Progenitor cell of endocrine pancreas (in vitro differentiated cells): ENCODE results near the gene ARHGAP8. TPM values are rescaled to one million over a fixed set of nuclear protein-coding genes. Genes with fewer than 3 reads are reported as not detected.

Source experiments
- DNase-seq: peaks from one replicate; pipeline ENCODE4 v3.0.0; 2021; ENCODE audit warnings: low spot score; ENCODE audit not compliant: unreplicated experiment
- H3K27ac Mint-ChIP-seq: 2 replicates; pipeline ENCODE4 v1.8.0; 2021; ENCODE audit warnings: mild to moderate bottlenecking, moderate library complexity, mixed read lengths
- H3K27me3 Mint-ChIP-seq: 2 replicates; pipeline ENCODE4 v1.8.0; 2021; ENCODE audit warnings: mixed read lengths
- H3K36me3 Mint-ChIP-seq: 2 replicates; pipeline ENCODE4 v1.8.0; 2022; ENCODE audit warnings: mixed read lengths; ENCODE audit not compliant: insufficient read depth
- H3K4me1 Mint-ChIP-seq: 2 replicates; pipeline ENCODE4 v1.8.0; 2021; ENCODE audit warnings: low read depth, mixed read lengths
- H3K4me3 Mint-ChIP-seq: 2 replicates; pipeline ENCODE4 v1.8.0; 2021; ENCODE audit warnings: low read depth, mild to moderate bottlenecking, moderate library complexity, mixed read lengths
- H3K9me3 Mint-ChIP-seq: 2 replicates; pipeline ENCODE4 v1.8.0; 2021; ENCODE audit warnings: low read depth, mixed read lengths
- total RNA-seq: library from RNA; stranded (reverse); gene quantifications from 2 replicates; pipeline ENCODE4 v1.2.1, GENCODE V29; 2021
- TF ChIP-seq, protein P1 (sequence below): fragments of 200-600 bp; sonication (generic); IDR thresholded peaks from one replicate; pipeline ENCODE4 v1.5.0; 2021; ENCODE audit warnings: antibody characterized with exemption, mild to moderate bottlenecking; ENCODE audit not compliant: unreplicated experiment

ARHGAP8 gene
- total RNA-seq, 1 donor from 2014 or later, result 100 TPM

DNA sequence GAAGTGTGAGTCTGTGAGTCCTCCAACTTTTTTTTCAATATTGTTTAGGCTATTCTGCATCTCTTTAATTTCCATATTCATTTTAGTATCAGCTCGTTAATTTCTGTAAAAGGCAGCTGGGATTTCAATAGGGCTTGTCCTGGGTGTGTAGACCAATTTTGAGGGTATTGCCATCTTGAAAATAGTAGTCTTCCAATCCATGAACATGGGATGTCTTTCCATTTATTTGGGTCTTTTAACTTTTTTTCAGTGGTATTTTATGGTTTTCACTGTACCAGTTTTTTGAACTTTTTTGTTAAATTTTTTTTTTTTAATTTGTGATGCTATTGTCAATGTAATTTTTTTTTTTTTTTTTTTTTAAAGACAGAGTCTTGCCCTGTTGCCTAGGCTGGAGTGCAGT is 79.5 kb downstream of the ARHGAP8 start:
- Mint-ChIP-seq H3K36me3 (peaks cover 50% of the 10 kb centered on the region), H3K27ac (no peak overlapping the region), H3K27me3 (no peaks in the 10 kb centered on the region), H3K4me3 (no peak overlapping the region), H3K4me1 (no peaks in the 10 kb centered on the region), H3K9me3 (peaks cover 22% of the 10 kb centered on the region)
- no peak for DNase-seq
- TF ChIP-seq, protein P1, sequence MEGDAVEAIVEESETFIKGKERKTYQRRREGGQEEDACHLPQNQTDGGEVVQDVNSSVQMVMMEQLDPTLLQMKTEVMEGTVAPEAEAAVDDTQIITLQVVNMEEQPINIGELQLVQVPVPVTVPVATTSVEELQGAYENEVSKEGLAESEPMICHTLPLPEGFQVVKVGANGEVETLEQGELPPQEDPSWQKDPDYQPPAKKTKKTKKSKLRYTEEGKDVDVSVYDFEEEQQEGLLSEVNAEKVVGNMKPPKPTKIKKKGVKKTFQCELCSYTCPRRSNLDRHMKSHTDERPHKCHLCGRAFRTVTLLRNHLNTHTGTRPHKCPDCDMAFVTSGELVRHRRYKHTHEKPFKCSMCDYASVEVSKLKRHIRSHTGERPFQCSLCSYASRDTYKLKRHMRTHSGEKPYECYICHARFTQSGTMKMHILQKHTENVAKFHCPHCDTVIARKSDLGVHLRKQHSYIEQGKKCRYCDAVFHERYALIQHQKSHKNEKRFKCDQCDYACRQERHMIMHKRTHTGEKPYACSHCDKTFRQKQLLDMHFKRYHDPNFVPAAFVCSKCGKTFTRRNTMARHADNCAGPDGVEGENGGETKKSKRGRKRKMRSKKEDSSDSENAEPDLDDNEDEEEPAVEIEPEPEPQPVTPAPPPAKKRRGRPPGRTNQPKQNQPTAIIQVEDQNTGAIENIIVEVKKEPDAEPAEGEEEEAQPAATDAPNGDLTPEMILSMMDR, result no peak

DNA sequence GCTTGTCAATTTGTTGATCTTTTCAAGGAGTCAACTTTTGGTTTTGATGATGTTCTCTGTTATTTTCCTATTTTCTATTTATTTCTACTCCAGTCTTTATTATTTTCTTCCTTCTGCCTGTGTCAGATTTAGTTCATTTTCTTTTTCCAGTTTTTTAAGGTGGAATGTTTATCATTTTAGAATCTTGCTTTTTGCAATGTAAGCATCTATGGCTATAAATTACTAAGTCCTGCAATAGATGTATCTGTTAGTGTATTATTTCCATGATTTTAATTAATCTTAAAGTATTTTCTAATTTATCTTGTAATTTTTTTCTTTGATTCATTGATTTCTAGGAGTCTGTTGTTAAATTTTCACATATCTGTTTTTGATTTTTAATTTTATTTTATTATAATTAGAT is 81.7 kb downstream of the ARHGAP8 start:
- Mint-ChIP-seq H3K27ac (no peak overlapping the region), H3K9me3 (peaks cover 22% of the 10 kb centered on the region), H3K36me3 (peaks cover 43% of the 10 kb centered on the region), H3K4me1 (no peaks in the 10 kb centered on the region), H3K4me3 (no peak overlapping the region), H3K27me3 (no peaks in the 10 kb centered on the region)
- TF ChIP-seq, protein P1, result no peak
- no peak for DNase-seq

DNA sequence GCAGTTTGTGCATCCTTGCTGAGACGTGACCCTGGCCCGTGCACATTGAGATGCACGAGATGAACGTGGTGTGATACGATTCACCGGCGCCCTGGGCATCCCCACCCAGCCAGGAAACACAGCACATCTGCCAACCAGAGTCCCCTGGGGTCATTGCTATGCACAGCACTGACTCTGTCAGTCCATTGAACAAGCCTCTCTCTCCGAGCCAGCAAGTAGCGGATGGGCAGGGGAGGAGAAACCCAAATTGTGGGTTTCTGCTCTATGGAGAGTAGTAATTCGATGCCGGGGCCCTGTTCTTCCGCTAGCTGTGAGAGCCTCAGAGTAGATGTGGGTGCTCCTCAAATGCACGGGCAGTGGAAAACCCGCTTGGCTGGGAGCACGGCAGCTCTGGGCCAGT is 85.1 kb downstream of the ARHGAP8 start:
- DNase-seq, result no peak
- Mint-ChIP-seq H3K4me1 (no peaks in the 10 kb centered on the region), H3K27ac (no peak overlapping the region), H3K9me3 (peaks cover 18% of the 10 kb centered on the region), H3K27me3 (no peaks in the 10 kb centered on the region), H3K36me3 (peaks cover 35% of the 10 kb centered on the region), H3K4me3 (no peak overlapping the region)
- TF ChIP-seq, protein P1, result no peak

DNA sequence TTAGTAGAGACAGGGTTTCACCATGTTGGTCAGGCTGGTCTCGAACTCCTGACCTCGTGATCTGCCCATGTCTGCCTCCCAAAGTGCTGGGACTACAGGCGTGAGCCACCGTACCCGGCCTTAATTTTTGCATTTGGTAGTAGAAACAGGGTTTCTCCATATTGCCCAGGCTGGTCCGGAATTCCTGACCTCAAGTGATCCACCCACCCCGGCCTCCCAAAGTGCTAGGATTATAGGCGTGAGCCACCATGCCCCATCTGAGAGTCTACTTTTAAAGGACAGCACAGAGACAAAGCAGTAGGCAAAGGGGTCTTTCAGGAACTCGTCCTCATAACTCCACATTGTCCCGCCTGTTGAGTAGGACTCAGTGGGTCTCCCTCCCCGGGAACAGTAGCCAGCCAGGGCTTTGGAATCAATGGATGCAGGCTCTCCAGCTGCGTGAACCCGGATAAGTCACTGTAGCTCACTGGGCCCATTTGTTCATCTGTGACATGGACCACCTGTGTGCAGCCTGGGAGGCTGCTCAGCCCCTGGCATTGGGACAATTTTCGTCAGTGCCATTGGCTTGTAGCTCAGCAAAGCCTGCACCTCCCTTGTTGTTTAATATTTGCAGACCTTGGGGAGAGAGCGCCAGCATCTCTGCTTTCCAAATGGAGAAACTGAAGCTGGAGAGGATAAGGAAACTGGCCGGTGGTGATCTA is 86.1 kb downstream of the ARHGAP8 start:
- no peaks in the 10 kb centered on the region for H3K27me3 Mint-ChIP-seq
- peaks cover 13% of the 10 kb centered on the region for H3K9me3 Mint-ChIP-seq
- TF ChIP-seq, protein P1, result no peak
- DNase-seq, result no peak
- H3K4me1 Mint-ChIP-seq, result no peaks in the 10 kb centered on the region
- no peak overlapping the region for H3K4me3 Mint-ChIP-seq
- H3K27ac Mint-ChIP-seq, result no peak overlapping the region
- H3K36me3 Mint-ChIP-seq, result peaks cover 26% of the 10 kb centered on the region

DNA sequence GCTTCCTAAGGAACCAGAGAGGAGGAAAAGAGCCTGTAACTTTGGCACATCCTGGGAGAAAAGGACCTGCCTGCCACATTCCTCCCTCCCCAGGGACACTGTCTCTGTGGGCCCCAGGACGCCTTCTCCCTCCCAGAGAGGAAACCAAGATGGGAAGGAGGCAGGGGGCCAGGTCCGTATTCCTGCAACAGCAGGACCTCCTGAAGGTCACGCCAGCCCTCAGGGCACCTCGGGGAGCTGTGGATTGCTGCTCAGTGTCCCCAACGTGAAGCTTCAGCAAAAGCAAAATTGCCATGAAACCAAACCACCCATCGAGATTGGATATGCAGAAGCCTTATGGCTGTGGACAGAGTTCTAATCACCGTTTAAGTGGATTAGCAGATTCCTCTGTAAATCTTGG is 86.7 kb downstream of the ARHGAP8 start:
- no peak overlapping the region for H3K4me3 Mint-ChIP-seq
- H3K9me3 Mint-ChIP-seq, result peaks cover 7% of the 10 kb centered on the region
- no peak overlapping the region for H3K27ac Mint-ChIP-seq
- peaks cover 20% of the 10 kb centered on the region for H3K36me3 Mint-ChIP-seq
- H3K4me1 Mint-ChIP-seq, result no peaks in the 10 kb centered on the region
- TF ChIP-seq, protein P1, result no peak
- no peak for DNase-seq
- H3K27me3 Mint-ChIP-seq, result no peaks in the 10 kb centered on the region
